GM19238 (cell line): ENCODE results near the gene SLC16A12.
"Not testable (repeated sequence)": the region's sequence is repeated elsewhere in the genome, so short reads cannot be mapped to it uniquely, and the experiment has no call there.

ENCODE experiments used
- DNase-seq: peaks from one replicate; pipeline ENCODE4 v3.0.0; 2011; ENCODE audit warnings: low spot score; ENCODE audit not compliant: insufficient read length

The SLC16A12 gene

DNA sequence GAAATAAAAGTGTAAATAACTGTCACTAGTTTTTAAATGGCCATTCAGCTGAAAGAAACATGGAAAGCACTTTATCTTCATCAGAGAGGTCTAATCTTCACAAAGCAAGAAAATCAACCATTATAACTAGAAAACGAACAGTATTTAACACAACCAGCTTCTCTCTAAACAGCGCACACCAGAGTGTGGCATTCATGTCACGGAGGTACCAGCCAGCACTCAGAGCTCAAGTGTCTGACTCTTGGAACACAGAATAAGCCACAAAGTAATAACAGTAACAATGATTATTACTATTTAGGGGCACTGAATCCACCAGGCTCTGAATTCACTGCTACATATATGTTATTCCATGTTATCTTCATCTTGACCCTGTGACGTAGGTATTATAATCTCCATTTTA is 60.9 kb downstream of the SLC16A12 start:
- no peak for DNase-seq

DNA sequence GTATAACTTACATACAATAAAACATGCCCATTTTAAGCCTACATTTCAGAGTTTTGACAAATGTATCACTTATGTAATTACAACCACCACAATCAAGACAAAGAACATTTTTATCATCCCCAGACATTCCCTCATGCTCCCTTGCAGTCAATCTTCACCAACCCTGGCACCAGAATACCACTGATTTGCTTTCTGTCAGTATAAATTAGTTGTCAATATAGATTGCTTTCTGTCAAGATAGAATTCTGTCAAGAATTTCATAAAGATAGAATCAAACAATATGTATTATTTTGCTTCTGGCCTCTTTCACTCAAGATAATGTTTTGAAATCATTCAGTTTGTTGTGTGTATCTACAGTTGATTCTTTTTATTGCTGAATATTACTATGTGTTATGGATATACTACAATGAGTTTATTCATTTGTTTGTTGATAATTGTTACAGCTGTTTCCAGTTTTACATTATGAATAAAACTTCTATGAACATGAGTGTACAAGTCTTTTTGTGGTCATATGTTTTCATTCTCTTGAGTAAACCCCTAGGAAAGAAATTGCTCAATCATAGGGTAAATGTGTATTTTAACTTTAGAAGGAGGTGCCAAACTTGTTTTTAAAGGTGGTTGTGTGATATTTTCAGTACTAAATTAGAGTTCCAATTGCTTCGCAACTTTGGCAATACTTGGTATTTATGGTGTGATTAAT is 64.1 kb downstream of the SLC16A12 start:
- no peak for DNase-seq

DNA sequence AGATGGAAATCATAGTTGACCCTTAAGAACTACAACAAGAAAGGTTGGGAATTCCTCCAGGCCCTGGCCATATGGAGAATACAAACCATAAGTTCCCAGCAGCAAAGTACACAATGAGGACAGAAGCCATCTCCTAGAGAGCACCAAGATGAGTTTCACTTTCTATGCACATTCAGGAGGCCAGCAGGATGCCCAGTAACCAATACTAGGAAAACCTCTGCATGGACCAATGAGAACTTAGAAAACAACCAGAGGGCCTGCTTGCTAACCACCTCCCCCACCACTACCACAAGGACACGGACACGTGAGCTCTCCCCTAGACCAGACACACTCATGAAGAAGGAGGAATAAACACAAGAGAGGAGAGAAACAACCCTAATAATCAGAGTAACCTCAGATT is 64.8 kb downstream of the SLC16A12 start:
- DNase-seq, result no peak

DNA sequence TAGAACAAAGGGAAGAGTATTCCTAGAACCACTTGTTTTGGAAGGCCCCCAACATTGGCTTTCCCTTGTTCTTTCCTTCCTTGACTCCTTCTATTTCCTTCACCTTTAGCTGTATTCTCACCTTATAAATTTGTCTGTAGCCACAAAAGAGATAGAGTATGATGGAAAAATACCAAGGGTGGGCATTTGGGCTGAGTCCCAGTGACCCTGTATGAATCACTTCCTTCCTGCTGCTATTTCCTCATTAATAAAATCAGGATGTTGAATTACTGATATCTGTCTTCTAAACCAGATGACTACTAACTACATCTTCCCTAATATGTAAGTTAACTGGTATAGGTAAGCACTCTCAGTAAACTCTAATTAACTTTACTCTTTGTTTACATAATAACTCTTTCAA is 65.9 kb downstream of the SLC16A12 start:
- DNase-seq, result no peak

DNA sequence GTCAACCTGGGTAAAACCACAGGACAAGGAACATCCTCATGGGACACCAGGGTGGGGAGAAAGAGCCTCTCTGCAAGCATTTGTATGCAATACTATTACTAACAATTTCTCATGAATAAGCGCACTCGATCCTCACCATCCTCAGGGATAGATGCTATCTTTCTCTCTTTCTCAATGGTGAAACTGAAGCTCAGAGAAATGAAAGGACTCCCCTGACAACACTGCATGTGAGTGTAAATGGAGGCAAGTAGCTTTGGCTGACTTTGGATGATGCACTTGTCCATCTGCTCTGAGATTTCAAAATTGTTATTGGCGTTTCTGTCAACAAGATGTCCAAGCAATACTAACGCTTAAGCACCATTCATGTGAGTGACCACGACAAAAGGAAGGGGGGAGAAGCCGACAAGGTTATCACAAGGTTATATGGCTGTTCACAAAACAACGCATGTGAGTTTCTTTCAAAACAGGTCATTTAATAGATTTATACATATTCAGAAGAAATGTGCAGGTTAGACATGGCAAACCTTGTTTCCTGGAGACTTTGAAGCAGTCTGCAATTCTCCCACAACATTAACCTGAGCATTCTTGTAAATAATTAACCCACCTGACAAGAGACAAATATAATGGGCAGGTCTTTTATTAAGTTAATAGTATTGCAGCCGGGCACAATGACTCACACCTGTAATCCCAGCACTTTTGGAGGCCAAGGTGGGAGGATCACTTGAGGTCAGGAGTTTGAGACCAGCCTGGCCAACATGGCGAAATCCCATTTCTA is 67.0 kb downstream of the SLC16A12 start:
- DNase-seq, result no peak

DNA sequence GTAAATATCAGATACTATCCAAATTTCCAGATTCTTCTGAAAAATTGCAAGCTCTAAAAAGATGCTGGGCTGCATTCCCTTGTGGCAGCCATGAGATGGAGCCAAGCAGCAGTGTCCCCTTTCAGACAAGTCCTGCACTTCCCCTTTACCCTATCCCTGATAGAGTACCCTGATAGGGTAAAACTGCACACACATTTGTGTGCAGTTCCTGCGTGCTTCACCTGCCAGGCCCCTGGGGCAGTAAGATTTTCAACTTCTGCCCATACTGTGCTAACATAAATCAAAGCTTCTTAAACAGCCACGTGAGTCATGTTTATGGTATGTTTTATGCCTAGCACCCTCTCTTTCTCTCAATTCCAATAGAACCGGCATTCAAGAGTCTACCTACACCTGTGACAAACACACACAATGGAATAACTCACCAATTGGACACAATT is 68.8 kb downstream of the SLC16A12 start:
- DNase-seq, result no peak

DNA sequence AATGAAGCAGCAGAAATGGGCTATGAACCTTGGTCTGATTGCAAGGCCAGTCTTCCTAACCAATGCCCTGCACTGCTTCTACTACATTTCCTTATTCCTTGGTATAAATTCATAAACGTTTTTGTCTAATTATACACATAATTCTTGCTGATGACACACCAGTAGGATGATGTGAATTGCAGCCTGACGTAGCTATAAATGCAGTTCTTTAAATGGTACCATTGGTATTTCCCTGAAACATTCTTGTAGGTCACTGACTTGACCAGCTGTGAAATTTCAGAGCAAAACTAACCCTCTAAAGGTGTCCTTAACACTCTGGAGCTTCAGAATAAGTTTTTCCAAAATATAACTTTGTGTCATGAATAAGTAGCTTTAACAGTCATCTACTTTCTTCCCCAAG is 70.2 kb downstream of the SLC16A12 start:
- no peak for DNase-seq

DNA sequence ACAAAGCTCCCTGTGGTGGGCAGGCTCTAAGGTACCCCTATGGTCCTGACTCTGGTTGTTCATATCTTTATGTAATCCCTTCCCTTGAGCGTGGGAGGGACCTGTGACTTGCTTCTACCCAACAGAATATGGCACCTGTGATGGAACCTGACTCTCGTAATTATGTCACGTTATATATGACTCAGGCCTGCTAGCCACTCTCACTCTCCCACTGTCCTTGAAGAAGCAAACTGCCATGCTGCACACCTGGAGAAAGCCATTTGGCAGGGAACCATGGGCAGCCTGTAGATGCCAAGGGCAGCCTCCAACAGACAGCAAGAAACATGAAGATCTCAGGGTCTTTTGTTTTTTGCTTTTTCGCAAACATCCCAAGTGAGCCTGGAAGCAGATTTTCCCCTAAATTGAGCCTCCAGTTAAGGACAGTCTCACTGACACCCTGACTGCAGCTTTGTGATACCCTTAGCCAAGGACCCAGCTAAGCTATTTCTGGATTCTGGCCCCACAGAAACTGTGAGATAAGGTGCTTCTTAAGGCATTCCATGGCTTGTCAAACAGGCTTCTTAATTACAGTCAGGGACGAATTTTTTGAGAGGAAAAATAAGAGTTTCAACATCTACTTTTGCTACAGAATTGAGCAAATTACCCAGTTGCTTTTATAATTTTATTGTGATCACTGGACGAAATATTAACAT is 71.4 kb downstream of the SLC16A12 start:
- no peak for DNase-seq

DNA sequence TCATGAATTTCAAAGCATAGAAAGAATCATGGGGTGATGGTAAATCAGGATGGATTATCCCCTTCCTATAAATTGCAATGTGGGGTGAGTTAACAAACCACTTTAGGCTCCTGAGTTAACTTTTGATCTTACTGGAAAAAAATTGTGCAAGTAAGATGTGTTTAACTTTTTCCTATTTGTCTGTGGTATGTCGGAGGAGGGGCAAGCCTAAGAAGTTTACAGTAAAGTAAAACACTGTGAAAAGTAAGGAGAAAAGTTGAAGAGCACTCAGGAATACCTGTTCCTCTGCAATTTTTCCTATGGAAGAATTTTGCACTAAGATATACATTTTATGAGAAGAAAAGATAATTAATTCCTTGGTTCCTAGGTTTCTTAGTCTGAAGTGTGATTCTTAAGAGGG is 76.6 kb downstream of the SLC16A12 start:
- no peak for DNase-seq

DNA sequence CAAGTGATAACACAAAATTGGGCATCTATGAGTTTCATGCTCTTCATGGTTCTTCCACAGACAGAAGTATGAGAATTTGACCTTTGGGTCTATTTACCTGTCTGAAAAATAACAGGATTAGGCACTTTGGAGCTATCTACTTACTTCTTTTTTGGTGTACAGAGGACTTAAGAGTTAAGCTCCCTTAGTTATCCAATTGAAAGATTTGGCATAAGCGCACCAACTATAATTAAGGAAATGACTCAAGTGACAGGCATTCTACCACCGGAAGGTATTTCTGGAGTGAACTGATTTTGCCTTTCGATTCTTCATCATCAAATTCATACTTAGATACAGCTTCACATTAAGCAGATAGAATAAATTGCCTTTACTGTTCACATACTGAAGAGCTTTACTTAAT is 77.1 kb downstream of the SLC16A12 start:
- no peak for DNase-seq

DNA sequence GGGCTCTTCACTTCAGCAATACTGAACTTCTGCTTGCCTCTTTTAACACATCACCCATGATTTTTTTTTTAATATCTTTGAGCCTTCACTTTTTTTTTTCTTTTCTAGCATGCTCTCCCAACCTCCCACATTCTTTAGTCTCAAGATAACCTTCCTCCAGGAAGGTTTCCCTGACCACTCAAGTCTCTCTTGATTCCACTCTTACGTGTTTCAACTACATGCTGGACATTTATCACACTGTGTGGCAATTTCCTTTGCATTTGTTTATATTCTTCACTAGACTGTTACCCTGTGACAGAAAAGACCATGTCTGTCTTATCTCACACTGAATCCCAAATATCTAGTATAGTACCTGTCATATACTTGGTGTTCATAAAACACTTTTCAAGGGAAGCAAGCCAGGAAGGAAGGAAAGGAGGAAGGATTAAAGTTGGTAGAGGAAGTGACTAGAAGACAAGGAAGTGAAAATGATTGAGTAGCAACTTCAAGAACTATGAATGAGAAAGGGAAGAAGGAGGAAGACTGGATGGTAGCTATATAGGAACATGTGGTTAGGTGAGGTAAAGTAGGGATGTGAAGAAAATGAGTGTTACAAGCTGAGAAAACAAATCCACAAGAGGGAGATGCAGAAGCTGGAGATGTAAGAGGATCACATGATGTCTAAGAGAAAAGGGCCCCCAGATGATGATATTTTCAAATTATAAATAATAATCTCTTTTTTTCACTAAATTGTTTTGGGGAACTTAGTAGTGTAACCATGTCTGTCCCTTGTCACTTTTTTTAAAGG is 80.6 kb downstream of the SLC16A12 start:
- no peak for DNase-seq

DNA sequence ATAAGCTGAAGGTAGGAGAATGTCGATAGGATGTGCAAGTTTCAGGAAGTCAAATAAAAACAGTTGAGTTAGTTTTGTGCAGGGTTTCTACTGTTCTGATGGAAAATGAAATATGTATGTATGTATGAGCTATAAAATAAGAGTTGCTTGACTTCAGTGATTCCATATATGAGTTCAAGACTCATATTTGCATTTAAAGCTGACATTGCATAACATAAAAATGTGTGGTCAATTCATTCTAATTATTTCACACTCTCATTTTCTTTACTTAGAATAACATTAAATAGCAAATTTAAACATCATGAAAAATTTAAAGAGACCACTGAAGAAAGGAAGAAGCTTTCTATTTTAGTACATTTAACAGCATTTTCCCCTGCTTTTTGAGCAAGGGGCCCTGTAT is 83.2 kb downstream of the SLC16A12 start:
- DNase-seq, result no peak

DNA sequence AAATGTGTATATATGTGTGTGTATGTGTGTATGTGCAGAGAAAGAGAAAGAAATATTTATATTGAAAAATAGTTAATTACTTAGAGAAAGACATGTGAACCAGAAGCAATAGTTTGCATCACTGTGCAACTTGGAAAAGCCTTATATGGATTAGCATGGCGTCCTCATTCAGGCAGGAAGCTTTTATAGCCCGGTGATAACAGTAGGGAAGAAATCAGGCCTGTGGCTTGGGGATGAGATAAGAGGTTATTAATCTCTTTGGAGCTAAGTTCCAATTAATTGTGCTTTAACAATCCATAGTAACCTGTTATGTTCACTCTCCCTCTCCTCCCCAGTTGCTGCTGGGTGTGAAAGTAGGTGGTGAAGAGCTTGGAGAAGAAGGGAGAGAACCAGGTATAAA is 84.5 kb downstream of the SLC16A12 start:
- no peak for DNase-seq

DNA sequence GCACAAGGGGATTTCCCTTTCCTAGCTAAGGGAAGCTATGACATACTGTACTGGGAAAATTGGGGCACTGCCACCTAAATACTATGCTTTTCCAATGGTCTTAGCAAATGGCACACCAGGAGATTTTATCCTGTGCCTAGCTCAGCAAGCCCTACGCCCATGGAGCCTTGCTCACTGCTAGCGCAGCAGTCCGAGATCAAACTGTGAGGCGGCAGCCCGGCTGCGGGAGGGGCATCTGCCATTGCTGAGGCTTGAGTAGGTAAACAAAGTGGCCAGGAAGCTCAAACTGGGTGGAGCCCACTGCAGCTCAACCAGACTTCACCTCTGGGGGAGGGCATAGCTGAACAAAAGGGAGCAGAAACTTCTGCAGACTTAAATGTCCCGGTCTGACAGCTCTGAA is 90.6 kb downstream of the SLC16A12 start:
- not testable (repeated sequence) for DNase-seq

DNA sequence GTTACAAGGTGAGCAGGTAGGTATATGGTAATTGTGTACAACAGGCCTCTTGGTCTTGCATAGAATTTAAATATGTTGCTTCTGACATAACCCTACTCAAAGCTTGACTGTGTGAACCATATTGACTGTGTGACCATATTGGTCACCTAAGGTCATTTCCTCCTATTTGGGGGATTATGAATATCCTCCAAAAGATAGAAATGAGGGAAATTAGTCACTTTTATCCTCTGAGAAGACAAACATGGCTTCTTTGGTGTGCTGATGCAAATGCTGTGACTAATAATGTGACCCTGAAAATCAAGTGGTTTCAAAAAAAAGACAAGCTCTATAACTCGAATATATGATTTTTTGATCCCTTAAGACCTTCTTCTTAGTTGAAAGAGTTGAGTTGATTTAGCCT is 93.1 kb downstream of the SLC16A12 start:
- DNase-seq, result no peak

DNA sequence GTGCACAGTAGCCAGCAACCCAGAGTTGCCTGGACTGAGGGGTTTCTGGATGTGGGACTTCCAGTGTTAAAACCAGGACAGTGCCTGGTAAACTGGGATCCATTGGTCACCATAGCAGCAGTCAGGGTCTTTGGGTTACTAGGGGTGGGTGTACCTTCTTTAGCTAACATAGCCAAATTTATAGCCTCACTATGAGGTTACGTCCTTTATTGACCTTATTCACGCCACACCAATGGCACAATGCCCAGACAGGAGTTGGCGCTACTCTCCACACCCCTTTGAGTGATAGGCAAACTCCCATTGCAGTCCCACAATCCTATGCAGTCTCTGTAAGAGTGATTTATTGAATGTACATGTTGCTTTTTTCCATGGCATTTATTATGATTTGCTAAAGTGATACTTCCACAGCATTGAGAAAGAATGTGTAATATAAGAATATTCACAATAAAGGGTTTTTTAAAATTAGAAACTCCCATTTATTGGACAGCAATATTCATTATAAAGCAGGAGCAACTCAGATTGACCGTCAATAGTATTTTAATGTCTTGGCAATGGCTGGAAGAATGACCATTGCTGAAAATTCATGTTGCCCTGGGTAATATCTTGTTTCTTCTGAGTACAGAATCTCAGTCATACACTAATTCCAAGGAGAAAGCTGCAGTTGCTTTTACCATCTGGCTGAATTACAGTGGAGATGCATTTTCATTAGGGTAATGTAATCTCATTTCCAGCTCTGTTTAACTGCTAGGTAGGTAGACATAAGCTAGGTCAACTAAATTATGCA is 95.0 kb downstream of the SLC16A12 start:
- DNase-seq, result no peak

DNA sequence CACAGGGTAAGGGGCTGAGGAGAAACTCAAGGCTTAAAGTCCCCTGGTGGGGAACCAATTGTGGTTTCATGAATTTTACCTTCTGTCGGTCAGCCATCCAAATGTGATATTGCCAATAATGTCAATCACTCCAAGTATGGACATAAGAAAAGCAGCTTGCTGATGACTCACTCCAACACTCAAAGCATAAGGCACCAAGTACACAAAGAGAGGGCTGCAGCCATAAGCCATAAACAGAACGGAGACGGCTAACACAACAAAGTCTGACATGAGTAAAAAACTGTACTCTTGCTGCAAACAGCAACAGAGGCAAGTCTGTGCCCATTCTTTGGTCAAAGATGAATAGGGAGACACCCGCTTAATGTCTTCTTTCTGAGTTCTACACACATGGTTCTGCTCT is 96.9 kb downstream of the SLC16A12 start:
- DNase-seq, result no peak

DNA sequence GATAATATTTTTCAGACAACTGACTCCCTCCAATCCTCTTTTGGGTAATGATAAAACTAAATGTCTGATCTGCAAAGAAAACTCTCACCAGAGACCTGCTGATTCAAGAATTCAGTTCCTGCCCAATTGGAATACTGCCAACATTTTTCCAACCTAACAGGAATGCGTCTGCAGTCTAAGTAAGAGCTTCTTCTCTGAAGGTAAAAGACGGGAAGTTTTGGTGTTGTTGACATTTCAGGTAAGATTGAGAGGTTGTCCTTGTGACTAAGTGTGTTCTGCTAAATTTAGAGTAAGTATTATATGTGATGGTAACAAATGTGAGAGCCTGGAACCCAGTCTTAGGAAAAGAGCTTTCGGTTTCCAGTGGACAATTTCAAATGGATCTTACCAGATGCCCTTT is 103.4 kb downstream of the SLC16A12 start:
- DNase-seq, result no peak

DNA sequence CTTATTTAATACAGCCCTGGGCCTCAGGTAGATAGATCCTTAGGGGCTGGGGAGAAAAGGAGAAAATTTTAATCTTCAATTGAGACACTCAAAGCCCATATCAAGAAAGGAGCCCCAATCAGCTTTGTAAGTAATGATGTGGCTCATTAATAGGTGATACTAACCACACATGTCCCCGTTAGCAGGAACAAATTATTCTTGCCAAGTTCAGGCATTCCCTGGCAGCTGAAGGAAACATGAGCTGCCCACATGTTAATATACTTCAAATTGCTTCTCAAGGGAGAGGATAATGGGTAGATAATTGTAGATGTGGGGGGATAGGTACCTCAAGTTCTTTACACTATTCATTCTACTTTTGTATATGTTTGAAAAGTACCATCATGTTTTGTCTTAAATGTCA is 106.5 kb downstream of the SLC16A12 start:
- DNase-seq, result no peak

DNA sequence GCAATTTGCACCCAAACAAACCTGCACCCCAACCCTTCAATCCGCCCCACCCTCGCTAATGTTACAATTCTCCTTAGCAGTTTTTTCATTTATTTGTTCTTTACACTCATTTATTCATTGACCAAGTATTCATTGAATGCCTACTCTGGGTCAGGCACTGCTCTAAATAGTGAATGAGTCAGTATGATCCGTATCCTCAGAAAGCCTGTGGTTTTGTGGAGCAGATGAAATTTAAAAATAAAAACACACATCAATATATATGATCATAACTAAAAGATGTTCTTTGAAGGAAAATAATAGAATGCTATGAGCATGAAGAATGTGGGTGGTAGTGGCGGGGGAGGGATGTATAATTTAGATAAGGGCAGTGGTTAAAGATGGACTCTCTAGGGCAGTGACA is 107.8 kb downstream of the SLC16A12 start:
- DNase-seq, result no peak
